GM12873 (cell line): ENCODE data around the gene CNTF.
A peak's percentile ranks its signal among the peaks of the same experiment; 100 is the strongest.

Source experiments
- TF ChIP-seq, protein P1 (sequence below): IDR thresholded peaks from 2 replicates; pipeline ENCODE4 v1.5.1; 2012; ENCODE audit warnings: low read depth, mild to moderate bottlenecking, moderate library complexity, low read length, control low read depth; ENCODE audit not compliant: insufficient read depth; ENCODE audit errors: missing control alignments

CNTF gene

DNA sequence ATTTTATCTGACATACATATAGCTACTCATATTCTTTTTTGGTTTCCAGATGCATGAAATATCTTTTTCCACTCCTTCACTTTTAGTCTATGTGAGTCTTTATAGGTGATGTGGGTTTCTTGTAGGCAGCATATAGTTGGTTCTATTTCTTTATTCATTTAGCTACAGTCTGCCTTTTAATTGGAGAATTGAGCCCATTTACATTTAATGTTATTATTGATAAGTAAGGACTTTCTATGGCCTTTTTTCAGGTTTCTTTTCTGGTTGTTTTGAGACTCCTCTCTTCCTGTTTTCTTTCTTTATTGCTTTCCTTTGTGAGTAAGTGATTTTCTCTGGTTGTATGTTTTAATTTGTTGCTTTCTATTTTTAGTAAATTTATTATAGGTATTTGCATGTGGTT lies 27.2 kb downstream of the CNTF start:
- TF ChIP-seq, protein P1, sequence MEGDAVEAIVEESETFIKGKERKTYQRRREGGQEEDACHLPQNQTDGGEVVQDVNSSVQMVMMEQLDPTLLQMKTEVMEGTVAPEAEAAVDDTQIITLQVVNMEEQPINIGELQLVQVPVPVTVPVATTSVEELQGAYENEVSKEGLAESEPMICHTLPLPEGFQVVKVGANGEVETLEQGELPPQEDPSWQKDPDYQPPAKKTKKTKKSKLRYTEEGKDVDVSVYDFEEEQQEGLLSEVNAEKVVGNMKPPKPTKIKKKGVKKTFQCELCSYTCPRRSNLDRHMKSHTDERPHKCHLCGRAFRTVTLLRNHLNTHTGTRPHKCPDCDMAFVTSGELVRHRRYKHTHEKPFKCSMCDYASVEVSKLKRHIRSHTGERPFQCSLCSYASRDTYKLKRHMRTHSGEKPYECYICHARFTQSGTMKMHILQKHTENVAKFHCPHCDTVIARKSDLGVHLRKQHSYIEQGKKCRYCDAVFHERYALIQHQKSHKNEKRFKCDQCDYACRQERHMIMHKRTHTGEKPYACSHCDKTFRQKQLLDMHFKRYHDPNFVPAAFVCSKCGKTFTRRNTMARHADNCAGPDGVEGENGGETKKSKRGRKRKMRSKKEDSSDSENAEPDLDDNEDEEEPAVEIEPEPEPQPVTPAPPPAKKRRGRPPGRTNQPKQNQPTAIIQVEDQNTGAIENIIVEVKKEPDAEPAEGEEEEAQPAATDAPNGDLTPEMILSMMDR = no peak

DNA sequence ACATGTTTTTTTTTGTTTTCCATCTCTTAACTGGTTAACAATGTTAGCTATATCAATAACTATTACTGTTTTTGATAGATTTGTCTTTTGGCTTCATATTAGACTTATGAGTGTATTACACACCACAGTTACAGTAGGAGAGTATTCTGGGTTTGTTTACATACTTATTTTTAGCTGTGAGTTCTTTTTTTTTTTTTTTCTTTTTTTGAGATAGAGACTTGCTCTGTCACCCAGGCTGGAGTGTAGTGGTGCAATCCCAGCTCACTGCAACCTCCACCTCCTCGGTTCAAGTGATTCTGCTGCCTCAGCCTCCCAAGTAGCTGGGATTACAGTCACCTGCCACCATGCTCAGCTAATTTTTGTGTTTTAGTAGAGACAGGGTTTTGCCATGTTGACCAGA lies 28.0 kb downstream of the CNTF start:
- TF ChIP-seq, protein P1 = no peak

DNA sequence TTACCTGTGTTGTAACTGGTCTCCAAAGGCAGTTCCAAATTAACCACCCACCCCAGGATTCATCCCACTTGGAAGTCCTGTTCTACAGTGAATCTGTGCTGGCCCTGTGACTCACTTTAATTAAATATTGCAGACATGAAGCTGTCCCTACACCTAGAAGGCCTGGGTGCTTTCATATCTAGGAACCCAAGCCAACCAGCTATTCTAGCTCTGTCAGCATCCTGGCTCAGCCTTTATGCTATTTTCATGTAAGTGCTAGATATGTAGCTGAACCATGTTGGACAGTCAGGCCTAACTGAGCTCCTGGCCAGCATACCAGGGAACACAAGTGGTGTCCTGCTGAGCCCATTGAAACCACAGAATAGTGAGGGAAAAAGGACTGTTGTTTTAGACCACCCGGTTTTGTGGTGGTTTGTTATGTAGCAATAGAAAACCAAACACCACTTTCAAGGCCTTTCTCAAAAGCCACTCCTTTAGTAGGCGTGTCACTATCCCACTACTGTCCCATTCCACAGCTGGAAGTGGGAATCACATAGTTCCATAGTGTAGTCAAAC lies 30.3 kb downstream of the CNTF start:
- TF ChIP-seq, protein P1 = no peak

DNA sequence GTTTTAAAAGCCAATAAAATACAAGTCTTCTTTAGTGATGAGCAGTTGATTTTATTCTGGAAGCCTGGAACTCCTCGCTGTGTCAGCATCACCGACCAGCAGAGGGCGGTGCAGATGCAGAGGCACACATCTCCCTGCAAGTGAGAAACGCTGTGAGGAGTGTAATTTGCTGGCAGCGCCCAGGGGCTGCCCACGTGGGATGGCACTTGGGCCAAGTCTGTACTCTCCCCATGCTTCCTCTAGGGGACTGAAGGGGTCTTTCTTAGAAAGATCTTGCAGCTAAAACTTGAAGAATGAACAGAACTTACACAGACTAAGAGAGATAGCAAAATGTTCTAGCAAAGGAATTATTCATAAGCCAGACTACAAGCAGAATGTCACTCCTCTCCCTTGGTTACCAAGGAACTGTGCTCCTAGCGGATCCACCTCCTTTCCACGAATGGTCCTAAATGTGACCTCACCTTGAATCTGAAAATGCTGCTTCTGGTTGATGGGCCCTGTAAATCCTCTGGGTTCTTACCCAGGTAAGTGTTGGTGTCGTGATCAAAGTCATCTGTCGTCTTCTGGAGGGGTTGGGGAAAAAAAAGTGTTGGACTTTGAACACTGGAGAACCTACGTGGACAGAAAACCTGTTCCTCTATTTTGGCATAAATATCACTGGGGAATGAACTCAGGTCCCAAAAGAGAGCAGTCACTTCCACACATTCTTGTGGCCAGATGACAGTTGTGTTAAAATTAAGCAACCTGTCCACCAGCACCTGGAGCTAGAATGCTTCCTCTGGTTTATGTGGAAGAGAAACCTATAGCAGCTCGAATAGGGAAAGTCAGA lies 31.8 kb downstream of the CNTF start:
- TF ChIP-seq, protein P1 = peak; percentile 94

DNA sequence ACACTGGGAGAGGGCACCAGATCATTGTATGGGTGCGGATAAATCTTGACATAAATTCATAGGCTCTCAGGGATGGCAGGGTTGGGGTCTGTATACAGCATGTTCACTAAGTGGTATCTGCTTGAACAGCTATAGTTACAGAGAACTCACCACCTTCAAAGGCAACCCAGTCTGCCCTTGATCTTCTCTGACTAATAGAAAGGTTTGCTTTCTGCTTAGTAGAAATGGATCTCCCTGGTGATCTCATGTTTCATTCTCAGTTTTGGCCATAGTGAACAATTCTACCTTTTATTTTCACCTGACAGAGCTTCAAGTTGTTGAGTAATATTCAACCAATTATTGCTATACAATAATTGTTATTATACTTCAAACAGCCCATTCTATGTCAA lies 32.4 kb downstream of the CNTF start:
- TF ChIP-seq, protein P1 = no peak

DNA sequence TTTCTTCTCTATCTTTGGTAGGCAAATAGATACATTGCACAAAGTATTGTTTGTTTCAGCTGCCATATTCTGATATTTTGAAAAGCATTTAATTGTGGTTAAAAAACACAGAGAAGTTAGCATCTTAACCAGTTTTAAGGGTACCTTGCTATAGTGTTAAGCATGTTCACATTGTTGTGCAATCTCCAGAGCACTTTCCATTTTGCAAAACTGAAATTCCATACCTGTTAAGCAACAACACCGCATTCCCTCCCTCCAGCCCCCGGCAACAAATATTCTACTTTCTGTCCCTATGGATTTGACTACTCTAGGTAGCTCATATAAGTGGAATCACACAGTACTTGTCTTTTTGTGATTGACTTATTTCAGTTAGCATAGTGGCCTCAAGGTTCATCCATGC lies 33.9 kb downstream of the CNTF start:
- TF ChIP-seq, protein P1 = no peak

DNA sequence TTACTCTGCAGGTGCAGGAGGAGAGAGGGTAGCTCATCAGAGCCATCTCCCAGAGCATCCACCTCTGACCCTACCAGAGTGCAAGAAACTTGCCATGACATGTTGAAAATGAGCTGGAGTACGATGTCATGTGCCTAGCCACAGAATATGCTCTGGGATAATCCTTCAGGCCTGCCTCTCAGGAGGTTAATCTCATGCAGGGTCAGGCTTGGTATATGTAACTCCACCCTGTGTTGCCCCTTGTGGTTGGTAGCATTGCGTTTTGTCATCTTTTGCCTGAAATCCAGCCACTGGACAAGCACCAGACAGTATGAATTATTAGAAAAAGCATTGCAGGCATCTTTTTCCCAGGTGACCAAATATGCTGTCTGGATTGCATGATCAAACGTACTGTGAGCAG lies 36.2 kb downstream of the CNTF start:
- TF ChIP-seq, protein P1 = no peak
